ENCODE data around the gene INSIG1.

The INSIG1 gene

GRCh38 chr7:155266440-155266839 lies 31.2 kb upstream of the INSIG1 start:
- DNase-seq (ENCODE audit: low read depth) = no peak

DNA sequence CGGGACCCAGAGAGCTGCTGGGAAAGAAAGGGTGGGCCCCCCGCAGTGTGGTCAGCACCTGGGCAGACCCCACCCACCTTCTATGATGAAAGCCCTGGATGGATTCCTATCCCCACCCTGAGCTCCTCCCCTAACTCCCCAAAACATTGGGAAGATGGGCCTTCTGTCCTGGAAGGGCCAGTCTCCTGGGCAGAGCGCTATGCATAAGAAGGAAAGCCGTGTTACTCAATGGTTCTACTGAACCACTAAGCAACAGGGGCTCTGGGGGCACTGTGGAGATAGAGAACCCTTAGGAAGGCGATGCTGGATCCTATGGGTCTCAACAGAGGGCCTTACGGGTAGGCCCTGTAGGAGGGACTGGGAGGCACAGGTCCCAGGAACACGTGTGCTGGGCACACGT lies 30.7 kb upstream of the INSIG1 start:
- no peak for DNase-seq (ENCODE audit: low read depth)

- no peak for DNase-seq (ENCODE audit: low read depth)
Measured at GRCh38 chr7:155267436-155267835, 30.2 kb upstream of the INSIG1 start.

GRCh38 chr7:155268211-155268610 lies 29.5 kb upstream of the INSIG1 start:
- no peak for DNase-seq (ENCODE audit: low read depth)

DNA sequence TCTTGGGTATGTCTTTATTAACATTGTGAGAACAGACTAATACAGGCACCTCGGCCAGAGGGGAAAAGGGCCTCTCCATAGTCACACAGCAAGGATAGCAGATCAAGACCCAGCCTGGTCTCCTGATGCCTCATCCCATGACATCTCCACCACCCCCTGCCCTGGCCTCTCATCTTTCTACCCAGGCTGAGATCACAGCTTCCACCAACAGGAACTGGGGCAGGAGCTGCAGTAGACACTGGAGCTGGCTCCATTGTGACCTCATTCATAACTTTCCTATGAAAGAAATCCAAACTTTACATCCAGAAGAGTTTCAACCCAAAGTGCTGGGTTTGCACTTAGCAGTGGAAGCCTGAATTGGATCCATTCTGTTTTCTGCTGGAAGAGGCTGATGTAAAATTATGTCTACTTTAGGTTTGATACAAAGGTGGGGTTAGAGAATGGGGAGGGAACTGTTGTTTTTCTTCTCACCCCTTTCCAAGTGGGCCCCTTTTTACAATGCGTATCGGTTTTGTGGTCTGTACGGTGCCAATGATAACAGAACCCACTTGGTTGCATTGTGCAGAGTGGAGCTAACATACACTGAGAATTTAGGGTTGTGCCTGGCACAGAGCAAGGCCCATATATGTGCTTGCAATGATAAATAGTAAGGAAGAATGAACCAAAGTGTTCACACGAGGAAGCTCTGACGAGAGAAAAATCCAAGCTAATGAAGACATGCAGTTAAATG lies 28.6 kb upstream of the INSIG1 start:
- DNase-seq (ENCODE audit: low read depth) = no peak

DNA sequence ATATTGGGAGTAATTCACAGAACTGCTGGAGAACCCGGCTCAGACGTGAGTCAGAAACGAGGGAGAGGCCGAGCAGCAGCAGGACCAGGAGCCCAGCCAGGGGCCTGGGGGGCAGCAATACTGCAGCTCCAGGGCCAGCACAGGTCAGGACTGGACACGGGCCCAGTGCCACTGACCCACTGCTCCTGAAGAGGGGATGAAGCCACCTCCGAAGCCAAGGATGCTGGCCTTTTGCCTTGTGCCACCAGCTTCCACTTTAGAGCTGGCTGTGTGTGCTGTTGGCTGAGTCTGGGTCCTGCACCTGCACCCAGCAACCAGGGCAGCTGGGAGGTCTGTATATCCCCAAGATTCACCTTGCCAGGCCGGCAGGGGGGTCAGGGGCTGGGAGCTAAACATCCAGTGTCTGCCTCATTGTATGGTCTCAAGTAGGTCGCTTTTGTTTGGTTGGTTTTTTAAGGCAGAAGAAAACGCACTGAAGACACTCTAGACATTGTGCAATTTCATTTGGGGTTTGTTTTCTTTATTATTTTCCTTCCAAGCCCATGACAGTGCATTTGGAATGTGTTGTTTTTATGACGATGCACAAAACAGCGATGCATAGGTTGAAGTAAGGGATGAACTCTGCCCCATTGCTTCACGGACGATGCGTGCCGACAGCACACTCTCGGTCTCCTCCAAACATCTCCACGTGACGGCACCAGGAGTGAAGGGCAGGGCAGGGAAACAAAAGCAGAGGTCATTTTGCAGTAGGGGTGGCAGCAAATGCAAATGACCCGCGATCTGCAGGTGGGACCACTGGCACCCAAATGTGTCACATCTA lies 27.7 kb upstream of the INSIG1 start:
- peak; percentile 70 for DNase-seq (ENCODE audit: low read depth)

- DNase-seq (ENCODE audit: low read depth) = no peak
Measured at GRCh38 chr7:155270861-155271260, 26.8 kb upstream of the INSIG1 start.

GRCh38 chr7:155274633-155275355 lies 22.9 kb upstream of the INSIG1 start:
- no peak for DNase-seq (ENCODE audit: low read depth)

GRCh38 chr7:155276042-155276799 lies 21.5 kb upstream of the INSIG1 start:
- DNase-seq (ENCODE audit: low read depth) = no peak

DNA sequence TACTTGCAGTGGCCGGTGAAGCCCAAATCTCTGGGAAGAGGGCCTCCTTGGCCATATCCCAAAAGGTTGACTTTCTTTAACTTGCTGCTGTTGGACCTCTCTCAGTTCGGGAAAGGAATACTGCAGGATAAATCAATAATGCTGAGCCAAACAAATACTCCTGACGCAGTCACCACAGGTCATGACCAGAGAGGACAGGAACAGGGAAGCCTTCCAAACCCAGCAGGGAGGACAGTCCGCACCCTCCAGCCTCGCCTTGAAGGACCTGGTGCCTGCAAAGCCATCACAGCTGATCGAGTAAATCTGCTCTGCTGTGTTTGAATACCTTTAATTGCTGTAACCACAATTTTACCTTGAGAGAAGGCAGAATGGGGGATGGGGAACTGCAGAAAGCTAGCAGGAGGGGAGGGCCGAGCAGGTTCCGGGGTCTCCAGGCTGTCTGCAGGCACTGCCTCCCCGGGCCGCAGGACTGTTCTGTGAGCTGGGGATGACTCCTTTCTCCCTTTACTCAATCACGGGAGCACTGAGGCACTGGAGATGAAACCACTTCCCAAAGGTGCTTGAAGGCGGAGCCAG lies 20.8 kb upstream of the INSIG1 start:
- DNase-seq (ENCODE audit: low read depth) = no peak

- no peak for DNase-seq (ENCODE audit: low read depth)
Measured at GRCh38 chr7:155277385-155277994, 20.2 kb upstream of the INSIG1 start.

- DNase-seq (ENCODE audit: low read depth) = no peak
Measured at GRCh38 chr7:155278921-155279320, 18.8 kb upstream of the INSIG1 start.

- DNase-seq (ENCODE audit: low read depth) = no peak
Measured at GRCh38 chr7:155279787-155280445, 17.8 kb upstream of the INSIG1 start.

DNA sequence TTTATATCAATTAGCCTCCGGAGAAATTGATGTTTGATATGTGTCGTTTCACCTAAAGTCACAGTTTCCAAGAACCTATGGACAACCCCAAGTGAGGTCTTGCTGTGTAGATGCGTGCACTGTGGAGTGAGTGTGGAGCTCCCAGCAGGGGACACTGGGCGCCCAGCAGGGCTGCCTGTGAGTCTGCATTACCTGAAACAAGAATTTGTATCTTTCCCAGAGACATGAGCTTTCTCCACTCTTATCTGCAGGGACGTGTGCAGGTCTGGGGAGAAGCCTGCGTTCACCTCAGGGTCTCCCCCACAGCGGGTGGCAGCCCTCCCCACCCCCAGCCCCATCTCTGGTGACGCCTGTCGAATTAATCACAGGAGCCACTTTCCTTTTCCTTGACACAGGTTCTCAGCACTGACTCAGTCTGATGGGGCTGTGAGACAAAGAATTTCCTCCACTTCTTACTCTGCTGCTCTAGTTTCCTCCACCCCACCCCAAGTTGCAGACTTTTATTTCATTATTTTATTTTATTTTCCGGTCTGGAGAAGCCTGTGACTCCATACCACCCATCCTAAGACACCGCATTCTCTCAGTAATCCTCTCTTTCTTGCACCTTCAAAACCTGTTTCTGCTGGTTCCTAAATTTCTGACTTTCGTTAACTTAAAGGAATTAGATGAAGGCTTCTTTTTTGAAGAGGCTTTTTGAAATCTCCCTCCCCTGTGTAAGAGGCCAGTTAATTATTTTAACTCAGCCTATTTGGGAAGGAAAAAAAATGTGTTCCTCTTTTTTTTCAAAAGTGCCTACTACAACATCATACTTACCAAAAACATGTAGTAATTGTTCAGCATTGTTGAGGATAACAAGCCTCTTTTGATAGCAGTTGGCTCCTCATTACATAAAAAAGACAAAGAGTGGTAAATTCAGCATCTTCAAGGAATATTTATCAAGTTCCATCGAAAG lies 17.0 kb upstream of the INSIG1 start:
- no peak for DNase-seq (ENCODE audit: low read depth)

- no peak for DNase-seq (ENCODE audit: low read depth)
Measured at GRCh38 chr7:155281398-155281969, 16.2 kb upstream of the INSIG1 start.

DNA sequence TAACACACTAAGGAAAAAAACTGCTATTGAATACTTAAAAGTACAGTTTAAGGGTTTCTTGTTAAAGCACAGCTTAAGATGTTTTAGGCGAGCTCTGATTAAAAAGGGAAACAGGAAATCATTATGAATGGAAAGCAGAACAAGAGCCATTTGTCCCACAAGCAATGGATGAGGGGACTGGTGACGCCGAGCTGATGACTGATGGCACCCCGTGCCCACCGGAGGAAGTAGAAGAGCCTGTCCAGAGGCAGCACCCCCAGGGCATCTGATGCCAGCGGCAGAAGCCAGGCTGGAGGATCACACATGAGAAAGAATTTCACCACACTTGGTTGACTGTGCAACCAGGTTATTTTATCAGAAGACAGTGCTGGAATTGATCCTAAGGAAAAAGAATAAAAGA lies 15.0 kb upstream of the INSIG1 start:
- no peak for DNase-seq (ENCODE audit: low read depth)

GRCh38 chr7:155283565-155284194 lies 14.0 kb upstream of the INSIG1 start:
- DNase-seq (ENCODE audit: low read depth) = no peak

DNA sequence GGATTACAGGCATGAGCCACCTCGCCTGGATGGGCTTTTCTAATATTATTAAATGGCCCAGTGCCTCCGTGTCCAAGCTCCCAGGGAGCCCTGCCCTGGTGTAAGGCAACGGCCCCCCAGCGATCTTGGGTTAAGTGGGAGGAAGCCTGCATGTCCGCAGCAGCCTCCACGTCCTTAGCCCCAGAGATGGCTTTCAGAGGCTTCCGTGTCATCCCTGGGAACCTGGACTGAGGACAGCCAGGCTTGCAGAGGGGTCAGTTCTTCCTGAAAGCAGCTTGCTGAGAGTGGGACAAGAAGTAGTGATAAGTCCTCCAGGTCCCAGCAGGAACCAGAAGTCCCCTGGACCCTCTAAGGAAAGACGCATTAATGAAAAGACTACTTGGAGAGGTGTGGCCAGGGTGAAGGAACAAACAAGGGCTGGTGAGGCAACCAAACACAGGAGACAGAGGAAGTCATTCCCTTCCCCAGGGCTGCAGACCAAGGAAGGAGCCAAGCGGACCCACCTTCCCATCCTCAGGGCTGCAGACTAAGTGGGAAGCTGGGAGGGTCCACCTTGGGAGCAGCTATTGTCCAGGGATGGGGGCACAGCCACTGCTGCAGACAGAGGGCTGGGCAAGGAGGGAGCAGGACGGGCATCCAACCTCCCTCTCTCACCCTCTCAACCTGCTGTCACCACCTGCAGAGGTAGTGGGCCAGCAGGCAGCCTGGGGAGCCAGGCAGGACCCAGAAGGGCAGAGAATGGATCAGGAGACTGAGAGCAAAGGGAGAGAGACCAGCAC lies 13.0 kb upstream of the INSIG1 start:
- no peak for DNase-seq (ENCODE audit: low read depth)

Data from HS-5 (cell line).